Ovary (tissue), 9 donors: Measurements from ENCODE around the gene AQP1. TPM values are rescaled to one million over a fixed set of nuclear protein-coding genes. Genes with fewer than 3 reads are reported as not detected.
A peak's percentile ranks its signal among the peaks of the same experiment; 100 is the strongest.

Source experiments
- DNase-seq, 5 donors: peaks; one replicate each; pipeline ENCODE4 v3.0.0-alpha.2; 2019 to 2020
- H3K27ac ChIP-seq, 2 donors: fragments of 200-600 bp; one replicate each; pipeline versions ENCODE4 v1.5.1 to v1.8.0; 2019 to 2022
- H3K27me3 ChIP-seq: fragments of 200-600 bp; one replicate; pipeline ENCODE4 v1.8.0; 2022
- H3K36me3 ChIP-seq: fragments of 200-600 bp; sonication (generic); one replicate; pipeline ENCODE4 v1.5.1; 2019
- H3K4me1 ChIP-seq: one replicate; pipeline ENCODE4 v1.8.1; 2013; ENCODE audit warnings: mild to moderate bottlenecking, moderate library complexity; ENCODE audit not compliant: insufficient read depth
- H3K4me3 ChIP-seq: fragments of 200-600 bp; sonication (generic); one replicate; pipeline ENCODE4 v1.5.1; 2017
- H3K9me3 ChIP-seq, 2 donors: fragments of 200-600 bp in 1 of 2; sonication (generic) in 1 of 2; one replicate each; pipeline versions ENCODE4 v1.5.1 to v1.8.1; 2013 to 2019; ENCODE audit warnings: mild to moderate bottlenecking in 1 of 2, moderate library complexity in 1 of 2
- CTCF ChIP-seq, 3 donors: fragments of 450-650 bp in 2 of 3; fragments of 200-600 bp in 1 of 3; IDR thresholded peaks; one replicate each; pipeline versions ENCODE4 v1.5.1 to v1.8.0; 2016 to 2022; ENCODE audit warnings: antibody characterized with exemption in 3 of 3, mild to moderate bottlenecking in 1 of 3
- EP300 ChIP-seq: sonication (generic); formaldehyde crosslinking; IDR thresholded peaks from one replicate; pipeline ENCODE4 v1.6.1; 2017; ENCODE audit warnings: antibody characterized with exemption
- POLR2A ChIP-seq: fragments of 450-650 bp; IDR thresholded peaks from one replicate; pipeline ENCODE4 v1.6.1; 2017; ENCODE audit warnings: antibody characterized with exemption, mild to moderate bottlenecking, moderate library complexity
- WGBS, 3 donors: extraction: QIAGEN DNeasy Blood & Tissue Kit in 1 of 3; methylation state at CpG; one replicate each; pipeline versions ENCODE4 v1.1.5 to v1.1.7; 2013 to 2017; 5-methylcytosine and 5-hydroxymethylcytosine counted together
- intact Hi-C, 4 donors: fragments of 100-400 bp; cut with DNase I; formaldehyde crosslinking; loops; one replicate each; pipeline versions ENCODE4 v1.11.0 to v1.15.1; 2022 to 2023
- polyA plus RNA-seq, 2 donors: library from polyadenylated mRNA; stranded (reverse); fragments of 200-250 nt in 1 of 2; fragments of 350-450 nt in 1 of 2; fragmentation: Illumina TruSeq in 1 of 2; extraction: RNeasy Lipid Tissue Mini Kit (QIAGEN cat#74804) in 1 of 2; gene quantifications; one replicate each; pipeline ENCODE4 v1.2.3, GENCODE V29; 2013 to 2014
- total RNA-seq, 7 donors: library from RNA; depleted of rRNA in 2 of 7; stranded (reverse); fragments of >200 nt in 2 of 7; fragmentation: NEBNext Ultra II Directional in 3 of 7; extraction: Animal tissue kit (Norgen Biotek cat#: 25700) in 3 of 7; gene quantifications; one replicate each; pipeline versions ENCODE4 v1.1.0 to v1.2.4, GENCODE V29; 2016 to 2023
- donor health status: DM: no; HTN: no; CAD: no; lungs with moderate emphysema.
- donor health status: DM: no; HTN: no; CAD: no.
- donor health status: Bipolar disorder and iron deficiency.
- donor health status: DM: yes; HTN: yes; CAD: no.
- donor health status: DM: no; HTN: no; CAD: no.
- donor health status: DM: yes; HTN: yes; CAD: no.

AQP1 gene
- total and polyA plus RNA-seq, 9 donors = 10.2 to 151 (median 54.4) TPM

DNA sequence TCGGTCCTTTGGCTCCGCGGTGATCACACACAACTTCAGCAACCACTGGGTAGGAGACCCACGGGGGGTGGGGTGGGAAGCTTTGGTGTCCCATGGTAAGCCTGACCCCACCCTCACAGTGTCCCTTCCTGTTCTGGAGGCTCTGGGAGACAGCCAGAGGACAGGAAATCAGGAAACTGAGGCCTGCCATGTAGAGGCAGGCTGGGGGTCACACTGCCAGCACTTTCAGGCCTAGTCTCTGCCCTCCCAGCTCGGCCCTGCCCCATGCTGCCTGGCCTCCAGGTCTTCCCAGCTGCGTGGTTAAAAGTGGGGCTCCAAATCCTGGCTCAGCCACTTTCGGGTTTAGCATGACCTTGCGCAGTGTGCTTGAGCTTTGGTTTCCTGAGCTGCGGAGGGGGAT, 10.9 kb downstream of the AQP1 start:
- H3K4me3 ChIP-seq = no peak overlapping the region
- TF ChIP-seq EP300 = no peak
- no peak for TF ChIP-seq POLR2A
- no peak for TF ChIP-seq CTCF (IDR thresholded peaks at IDR 0.05)
- H3K27ac ChIP-seq = no peak overlapping the region
- WGBS, 3 donors = 92 to 95% (median 94%) methylated on average over 9 of the region's 9 CpGs
- intact Hi-C loops = no loop called here
- H3K9me3 ChIP-seq = no peaks in the 10 kb centered on the region
- no peaks in the 10 kb centered on the region for H3K4me1 ChIP-seq
- no peaks in the 10 kb centered on the region for H3K36me3 ChIP-seq
- H3K27me3 ChIP-seq = no peaks in the 10 kb centered on the region
- DNase-seq = peak in 4 of 5 donors; percentile 2 to 20 (median 10)

- no peak overlapping the region for H3K27ac ChIP-seq
- H3K4me1 ChIP-seq = no peaks in the 10 kb centered on the region
- 92 to 93% (median 93%) methylated on average over 19 of the region's 19 CpGs for WGBS, 3 donors
- intact Hi-C loops = no loop called here
- no peak overlapping the region for H3K4me3 ChIP-seq
- H3K9me3 ChIP-seq = no peaks in the 10 kb centered on the region
- DNase-seq = peak; percentile 2 to 16 (median 6)
- H3K27me3 ChIP-seq = no peaks in the 10 kb centered on the region
- no peaks in the 10 kb centered on the region for H3K36me3 ChIP-seq
- TF ChIP-seq EP300 (no peak), POLR2A (no peak), CTCF (IDR thresholded peaks at IDR 0.05) (no peak)
Measured at GRCh38 chr7:30923009-30923773, 11.5 kb downstream of the AQP1 start.

GRCh38 chr7:30923774-30924413, 12.2 kb downstream of the AQP1 start:
- intact Hi-C loops = no loop called here
- H3K27ac ChIP-seq = no peak overlapping the region
- no peaks in the 10 kb centered on the region for H3K4me1 ChIP-seq
- no peaks in the 10 kb centered on the region for H3K27me3 ChIP-seq
- H3K36me3 ChIP-seq = no peaks in the 10 kb centered on the region
- no peaks in the 10 kb centered on the region for H3K9me3 ChIP-seq
- DNase-seq = peak; percentile 5 to 15 (median 6)
- no peak overlapping the region for H3K4me3 ChIP-seq
- WGBS, 3 donors = 80 to 85% (median 81%) methylated on average over 13 of the region's 13 CpGs
- TF ChIP-seq EP300 = no peak
- TF ChIP-seq CTCF (IDR thresholded peaks at IDR 0.05) = no peak
- no peak for TF ChIP-seq POLR2A

GRCh38 chr7:30924624-30925023, 13.0 kb downstream of the AQP1 start:
- peak in 3 of 5 donors; percentile 1 to 16 (median 6) for DNase-seq
- intact Hi-C loops = no loop called here
- Histone ChIP-seq H3K4me1 (no peaks in the 10 kb centered on the region), H3K4me3 (no peak overlapping the region), H3K27me3 (no peaks in the 10 kb centered on the region), H3K9me3 (no peaks in the 10 kb centered on the region), H3K36me3 (no peaks in the 10 kb centered on the region), H3K27ac (no peak overlapping the region)
- TF ChIP-seq POLR2A = no peak
- no peak for TF ChIP-seq EP300

GRCh38 chr7:30925117-30925516, 13.5 kb downstream of the AQP1 start:
- H3K36me3 ChIP-seq = no peaks in the 10 kb centered on the region
- intact Hi-C loops = no loop called here
- H3K4me3 ChIP-seq = no peak overlapping the region
- no peaks in the 10 kb centered on the region for H3K4me1 ChIP-seq
- no peaks in the 10 kb centered on the region for H3K27me3 ChIP-seq
- 61 to 77% (median 65%) methylated on average over 2 of the region's 2 CpGs for WGBS, 3 donors
- TF ChIP-seq EP300 (no peak), POLR2A (no peak), CTCF (IDR thresholded peaks at IDR 0.05) (no peak)
- H3K27ac ChIP-seq = no peak overlapping the region
- DNase-seq = peak in 2 of 5 donors; percentile 1 to 15
- no peaks in the 10 kb centered on the region for H3K9me3 ChIP-seq
